Erythroblast (primary cell): Measurements from ENCODE around the gene CLEC11A.

Experiments
- GATA1 ChIP-seq: IDR thresholded peaks from 2 replicates; pipeline ENCODE4 v1.6.1; 2011; ENCODE audit warnings: low read depth, mild to moderate bottlenecking, control low read depth, low read length, moderate library complexity
- POLR2A ChIP-seq: IDR thresholded peaks from 2 replicates; pipeline ENCODE4 v1.6.1; 2011; ENCODE audit warnings: mild to moderate bottlenecking, low read length

DNA sequence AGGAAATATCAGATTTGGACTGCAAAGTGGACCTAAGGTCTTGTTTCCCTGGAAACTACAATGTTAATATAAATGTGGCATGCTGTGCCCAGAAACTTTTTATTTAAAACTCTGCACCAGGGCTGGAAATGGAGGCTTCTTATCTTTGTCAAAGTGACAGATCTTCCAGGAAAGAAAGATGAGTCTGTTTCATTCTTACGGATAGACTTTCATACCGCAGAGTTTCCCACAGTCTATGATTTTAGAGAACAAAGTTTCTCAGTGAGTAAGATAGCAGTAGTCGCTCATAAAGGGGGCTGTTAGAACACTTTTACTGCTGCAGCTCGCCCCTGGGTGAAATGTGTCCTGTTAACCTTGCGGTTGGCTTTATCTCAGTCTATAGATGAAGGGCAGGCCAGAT is 6.7 kb downstream of the CLEC11A start:
- TF ChIP-seq POLR2A: no peak
- TF ChIP-seq GATA1: no peak
